ENCODE measurements around the gene NFIB.

DNA sequence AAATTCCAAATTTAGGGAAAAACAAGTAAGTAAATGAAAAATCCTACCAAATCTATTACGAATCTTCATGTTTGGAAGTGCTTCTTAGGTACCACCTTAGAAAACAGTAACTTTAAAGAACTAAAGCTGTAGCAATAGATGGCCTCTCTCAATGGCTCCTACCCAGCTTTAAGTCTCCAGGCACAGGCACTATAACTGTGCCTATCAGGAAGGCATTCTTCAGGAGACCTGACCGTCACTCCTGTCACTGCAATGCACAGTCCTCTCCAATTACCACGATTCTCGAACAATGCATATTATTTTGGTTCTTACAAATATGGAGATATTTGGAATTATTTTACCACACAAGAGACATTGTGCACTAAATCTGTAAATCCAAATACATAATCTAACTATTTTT, 12.9 kb downstream of the NFIB start:
- TF ChIP-seq CTCF (IDR thresholded peaks at IDR 0.05; ENCODE audit: poor library complexity) (no peak), EZH2phosphoT487 (IDR thresholded peaks at IDR 0.05; ENCODE audit: low read depth, severe bottlenecking, unreplicated experiment) (no peak)

Measured in hepatocyte (in vitro differentiated cells).